HCT116 (cell line): Measurements from ENCODE around the gene MADD. TPM values are rescaled to one million over a fixed set of nuclear protein-coding genes. Genes with fewer than 3 reads are reported as not detected.

Source experiments
- ATAC-seq: fragments of 200-7000 bp; cut with Tn5 transposase; 2 replicates; pipeline ENCODE4 v1.9.1; 2020; ENCODE audit warnings: mild to moderate bottlenecking, moderate library complexity
- BruUV-seq: library from RNA; stranded (reverse); fragments of 400-500 nt; replicated peaks from 2 replicates; lab custom pipeline; 2021; lab: Mats Ljungman, UMichigan
- CTCF ChIA-PET: fragments of 300-600 bp; sonication (Branson Sonifier 250); formaldehyde crosslinking; loops from one replicate; lab custom pipeline; 2021; ENCODE audit warnings: antibody characterized with exemption; lab: Charles Lee
- POLR2A ChIA-PET: fragments of 300-600, 350-600 bp; sonication (Branson Sonifier 250); formaldehyde crosslinking; loops from one replicate; lab custom pipeline; 2021; ENCODE audit warnings: antibody characterized with exemption; lab: Charles Lee
- RAD21 ChIA-PET, 2 experiments: fragments of 300-600 bp; sonication (Branson Sonifier 250); formaldehyde crosslinking; loops; one replicate each; lab custom pipeline; 2023; ENCODE audit warnings: low total read pairs in 2 of 2; ENCODE audit not compliant: uncharacterized antibody in 2 of 2, unreplicated experiment in 2 of 2, low non-redundant PET in 1 of 2; lab: Charles Lee
- DNase-seq: peaks from one replicate; pipeline ENCODE4 v3.0.0-alpha.2; 2010; ENCODE audit warnings: low read depth, low spot score
- H2AFZ ChIP-seq: fragments of 200-600 bp; shearing (Covaris generic), sonication (generic); 2 replicates; pipeline ENCODE4 v1.6.1; 2017; ENCODE audit warnings: low read depth, mixed run types, mixed read lengths, antibody characterized with exemption, low read length; ENCODE audit not compliant: poor library complexity, severe bottlenecking
- H3K27ac ChIP-seq: 2 replicates; pipeline ENCODE4 v1.5.1; 2012; ENCODE audit warnings: low read depth, low read length
- H3K27me3 ChIP-seq: fragments of 200-600 bp; sonication (generic); 2 replicates; pipeline ENCODE4 v1.6.1; 2016; ENCODE audit warnings: mixed run types, low read length, mixed read lengths; ENCODE audit not compliant: insufficient read depth
- H3K36me3 ChIP-seq, 2 experiments: fragments of 200-500 bp in 1 of 2; fragments of 200-600 bp in 1 of 2; sonication (Bioruptor generic) in 1 of 2; sonication (generic) in 1 of 2; 2 replicates each; pipeline versions ENCODE4 v1.5.1 to v1.6.1; 2014 to 2016; ENCODE audit warnings: low read length in 2 of 2, inconsistent platforms in 1 of 2, mixed read lengths in 1 of 2, mixed run types in 1 of 2; ENCODE audit not compliant: insufficient read depth in 2 of 2, control insufficient read depth in 1 of 2
- H3K4me1 ChIP-seq, 2 experiments: fragments of 200-600 bp in 1 of 2; sonication (generic) in 1 of 2; 2 replicates each; pipeline versions ENCODE4 v1.5.1 to v1.6.1; 2012 to 2017; ENCODE audit warnings: low read length in 2 of 2, inconsistent platforms in 1 of 2, mild to moderate bottlenecking in 1 of 2, mixed read lengths in 1 of 2, mixed run types in 1 of 2, moderate library complexity in 1 of 2; ENCODE audit not compliant: insufficient read depth in 2 of 2, control insufficient read depth in 1 of 2
- H3K4me2 ChIP-seq: fragments of 200-600 bp; sonication (generic); 2 replicates; pipeline ENCODE4 v1.6.1; 2017; ENCODE audit warnings: mixed run types, low read length, mixed read lengths
- H3K4me3 ChIP-seq, 2 experiments: fragments of 200-600 bp in 1 of 2; sonication (generic) in 1 of 2; replicated peaks in 1 of 2; 2 replicates each; pipeline ENCODE4 v1.5.1; 2011 to 2016; ENCODE audit warnings: low read length in 2 of 2, control low read depth in 1 of 2, low read depth in 1 of 2, mild to moderate bottlenecking in 1 of 2, mixed read lengths in 1 of 2, mixed run types in 1 of 2
- H3K79me2 ChIP-seq: fragments of 200-600 bp; sonication (generic); 2 replicates; pipeline ENCODE4 v1.6.1; 2017; ENCODE audit warnings: mild to moderate bottlenecking, mixed run types, low read length, moderate library complexity, mixed read lengths; ENCODE audit not compliant: insufficient read depth
- H3K9ac ChIP-seq: fragments of 200-600 bp; sonication (generic); 2 replicates; pipeline ENCODE4 v1.6.1; 2016; ENCODE audit warnings: low read length, mixed read lengths
- H3K9me2 ChIP-seq: fragments of 200-600 bp; sonication (generic), shearing (Covaris generic); 2 replicates; pipeline ENCODE4 v1.6.1; 2017; ENCODE audit warnings: mixed run types, mild to moderate bottlenecking, moderate library complexity; ENCODE audit not compliant: insufficient read depth
- H3K9me3 ChIP-seq, 2 experiments: fragments of 200-500 bp in 1 of 2; fragments of 200-600 bp in 1 of 2; sonication (Bioruptor generic) in 1 of 2; sonication (generic) in 1 of 2; 2 replicates each; pipeline ENCODE4 v1.6.1; 2014 to 2017; ENCODE audit warnings: low read length in 2 of 2, mixed read lengths in 2 of 2, inconsistent platforms in 1 of 2, low read depth in 1 of 2, mild to moderate bottlenecking in 1 of 2, mixed run types in 1 of 2, moderate library complexity in 1 of 2; ENCODE audit not compliant: control insufficient read depth in 1 of 2, insufficient read depth in 1 of 2
- H4K20me1 ChIP-seq: fragments of 200-600 bp; sonication (generic), shearing (Covaris generic); 2 replicates; pipeline ENCODE4 v1.6.1; 2017; ENCODE audit warnings: mixed run types, mild to moderate bottlenecking, moderate library complexity; ENCODE audit not compliant: insufficient read depth
- JUND ChIP-seq: IDR thresholded peaks from 2 replicates; pipeline ENCODE4 v1.6.1; 2012
- POLR2AphosphoS5 ChIP-seq: IDR thresholded peaks from 2 replicates; pipeline ENCODE4 v1.6.1; 2011; ENCODE audit warnings: mild to moderate bottlenecking, low read depth, low read length, moderate library complexity
- YY1 ChIP-seq: IDR thresholded peaks from 2 replicates; pipeline ENCODE4 v1.6.1; 2011; ENCODE audit warnings: low read length, low read depth, moderate library complexity, mild to moderate bottlenecking; ENCODE audit not compliant: insufficient replicate concordance; ENCODE audit errors: extremely low read depth
- intact Hi-C: fragments of 100-400 bp; cut with micrococcal nuclease; formaldehyde crosslinking; loops from 2 replicates; pipeline ENCODE4 v1.10.0; 2022
- total RNA-seq: library from RNA; stranded (reverse); gene quantifications from one replicate; pipeline ENCODE4 v1.2.1, GENCODE V29; 2021; ENCODE audit not compliant: unreplicated experiment

The MADD gene
- total RNA-seq, 1 experiment from 2014 or later = 37.1 TPM

GRCh38 chr11:47239852-47240251 lies 30.1 kb upstream of the MADD start:
- POLR2A ChIA-PET = interaction anchor here (1.1 kb wide), 1 partner anchor 8 kb away, joined by 4 read pairs; the partner anchor contains the start of gene ACP2
- no TSS peak for BruUV-seq
- RAD21 ChIA-PET = no interaction called here
- TF ChIP-seq JUND = no peak
- peak; percentile 40; the same call in 1 of the 2 replicates for TF ChIP-seq POLR2AphosphoS5
- Histone ChIP-seq H3K4me1 (peaks cover 0 to 8% of the 10 kb centered on the region in 2 experiments; a peak in 1 of 4 replicates), H4K20me1 (no peaks in the 10 kb centered on the region), H3K9me2 (no peaks in the 10 kb centered on the region), H3K9ac (no peak overlapping the region), H3K4me3 (no peak overlapping the region), H3K9me3 (no peaks in the 10 kb centered on the region), H3K79me2 (no peaks in the 10 kb centered on the region), H3K27me3 (no peaks in the 10 kb centered on the region), H3K4me2 (no peak overlapping the region), H3K27ac (no peak overlapping the region), H3K36me3 (peaks cover 17 to 25% of the 10 kb centered on the region in 2 experiments; a peak in 3 of 4 replicates), H2AFZ (no peak overlapping the region)
- no peak for DNase-seq
- no peak for ATAC-seq
- intact Hi-C loops = no loop called here
- CTCF ChIA-PET = interaction anchor here (1.3 kb wide), 1 partner anchor 115 kb away, joined by 3 read pairs; no protein-coding TSS in a partner anchor

DNA sequence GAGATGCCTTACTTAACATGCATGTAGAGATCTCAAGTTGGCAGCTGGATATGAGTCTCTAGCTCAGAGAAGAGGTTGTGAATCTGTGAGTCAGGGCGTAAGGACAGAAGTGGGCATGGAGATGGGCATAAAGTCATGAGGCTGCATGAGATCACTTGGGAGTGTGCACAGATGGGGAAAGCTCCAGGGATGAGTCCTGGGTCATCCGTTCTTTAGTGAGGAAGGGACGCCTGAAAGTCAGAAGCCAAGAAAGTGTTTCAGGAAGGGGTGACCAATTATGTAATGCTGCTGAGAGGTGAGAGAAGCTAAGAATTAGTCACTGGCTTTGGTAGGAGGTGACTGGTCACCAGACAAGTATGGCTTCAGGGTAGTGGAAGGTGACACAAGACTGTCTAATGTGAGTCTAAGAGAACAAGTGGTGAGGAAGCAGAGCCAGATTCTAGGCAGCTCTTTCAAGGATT lies 28.1 kb upstream of the MADD start:
- Histone ChIP-seq H3K9me3 (no peaks in the 10 kb centered on the region), H3K4me3 (no peak overlapping the region), H4K20me1 (no peaks in the 10 kb centered on the region), H3K36me3 (peaks cover 25 to 26% of the 10 kb centered on the region in 2 experiments; a peak in 3 of 4 replicates), H3K4me1 (no peaks in the 10 kb centered on the region), H3K27ac (no peak overlapping the region), H3K9ac (no peak overlapping the region), H3K27me3 (no peaks in the 10 kb centered on the region), H3K4me2 (no peak overlapping the region), H3K9me2 (no peaks in the 10 kb centered on the region), H3K79me2 (no peaks in the 10 kb centered on the region), H2AFZ (no peak overlapping the region)
- DNase-seq (no peak), ATAC-seq (no peak)
- no peak for TF ChIP-seq YY1
- intact Hi-C loops = no loop called here
- RAD21 ChIA-PET = no interaction called here
- POLR2A ChIA-PET = no interaction called here
- no TSS peak for BruUV-seq
- CTCF ChIA-PET = no interaction called here
